Omental fat pad (tissue), 4 donors: Measurements from ENCODE around the gene SAP130. TPM values are rescaled to one million over a fixed set of nuclear protein-coding genes. Genes with fewer than 3 reads are reported as not detected.

Experiments
- ATAC-seq: fragments of 150-250 bp; one replicate; pipeline ENCODE4 v1.9.1; 2016; ENCODE audit warnings: mild to moderate bottlenecking, moderate library complexity; ENCODE audit not compliant: low FRiP score
- DNase-seq: peaks from one replicate; pipeline ENCODE4 v3.0.0-alpha.2; 2019; ENCODE audit warnings: low spot score
- total RNA-seq, 4 donors: library from RNA; depleted of rRNA; stranded (reverse); fragments of >200 nt; gene quantifications; one replicate each; pipeline ENCODE4 v1.1.0, GENCODE V29; 2016
- TF ChIP-seq, protein P1 (sequence below), 3 donors: fragments of 450-650 bp; IDR thresholded peaks; one replicate each; pipeline ENCODE4 v1.5.1; 2016 to 2017; ENCODE audit warnings: antibody characterized with exemption in 3 of 3, mild to moderate bottlenecking in 3 of 3, moderate library complexity in 2 of 3

SAP130 gene
- total RNA-seq, 4 donors from 2014 or later = 5.3 to 14.7 (median 11.6) TPM

- TF ChIP-seq, protein P1, sequence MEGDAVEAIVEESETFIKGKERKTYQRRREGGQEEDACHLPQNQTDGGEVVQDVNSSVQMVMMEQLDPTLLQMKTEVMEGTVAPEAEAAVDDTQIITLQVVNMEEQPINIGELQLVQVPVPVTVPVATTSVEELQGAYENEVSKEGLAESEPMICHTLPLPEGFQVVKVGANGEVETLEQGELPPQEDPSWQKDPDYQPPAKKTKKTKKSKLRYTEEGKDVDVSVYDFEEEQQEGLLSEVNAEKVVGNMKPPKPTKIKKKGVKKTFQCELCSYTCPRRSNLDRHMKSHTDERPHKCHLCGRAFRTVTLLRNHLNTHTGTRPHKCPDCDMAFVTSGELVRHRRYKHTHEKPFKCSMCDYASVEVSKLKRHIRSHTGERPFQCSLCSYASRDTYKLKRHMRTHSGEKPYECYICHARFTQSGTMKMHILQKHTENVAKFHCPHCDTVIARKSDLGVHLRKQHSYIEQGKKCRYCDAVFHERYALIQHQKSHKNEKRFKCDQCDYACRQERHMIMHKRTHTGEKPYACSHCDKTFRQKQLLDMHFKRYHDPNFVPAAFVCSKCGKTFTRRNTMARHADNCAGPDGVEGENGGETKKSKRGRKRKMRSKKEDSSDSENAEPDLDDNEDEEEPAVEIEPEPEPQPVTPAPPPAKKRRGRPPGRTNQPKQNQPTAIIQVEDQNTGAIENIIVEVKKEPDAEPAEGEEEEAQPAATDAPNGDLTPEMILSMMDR (IDR thresholded peaks at IDR 0.05) = no peak
- no peak for ATAC-seq
- no peak for DNase-seq
Measured at GRCh38 chr2:128003463-128003862, 24.4 kb downstream of the SAP130 start.

DNA sequence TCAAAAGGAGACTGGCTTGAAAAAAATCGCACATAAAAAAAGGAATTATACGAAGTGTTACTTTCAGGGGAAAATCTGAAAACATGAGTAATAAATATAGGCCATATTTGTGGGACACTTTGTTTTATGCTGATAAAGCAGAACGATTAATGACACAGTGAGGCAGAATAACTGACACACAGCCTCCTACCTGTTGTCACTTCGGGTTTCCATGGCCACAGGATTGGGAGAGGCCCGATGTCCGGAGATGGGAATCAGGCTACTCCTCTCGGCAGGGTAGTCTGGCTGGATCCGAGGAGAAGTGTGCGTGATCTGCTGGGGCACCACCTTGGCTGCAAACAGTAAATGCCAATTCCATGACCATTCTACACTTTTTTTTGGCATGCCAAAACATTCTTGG, 31.7 kb downstream of the SAP130 start:
- DNase-seq (no peak), ATAC-seq (no peak)
- TF ChIP-seq, protein P1 (IDR thresholded peaks at IDR 0.05) = no peak

DNA sequence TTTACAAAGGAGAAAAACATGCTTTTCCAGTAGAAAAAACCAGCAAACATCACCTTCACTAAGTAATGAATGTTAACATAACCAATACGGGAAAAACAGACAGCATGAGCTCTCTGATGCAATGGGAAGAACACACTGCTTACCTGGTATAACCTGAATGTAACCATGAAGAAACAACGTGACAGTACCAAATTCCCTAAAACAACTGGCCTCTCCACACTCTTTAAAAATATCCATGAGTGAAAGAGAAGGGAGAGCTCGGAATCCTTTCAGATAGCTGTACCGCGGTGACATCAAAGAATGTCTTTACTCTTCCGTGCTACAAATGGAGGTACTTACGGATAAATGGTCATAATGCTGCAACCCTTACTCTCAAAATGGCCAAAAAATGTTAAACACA, 32.1 kb downstream of the SAP130 start:
- TF ChIP-seq, protein P1 (IDR thresholded peaks at IDR 0.05) = no peak
- ATAC-seq = no peak
- DNase-seq = no peak

- ATAC-seq = no peak
- TF ChIP-seq, protein P1 (IDR thresholded peaks at IDR 0.05) = no peak
- no peak for DNase-seq
Measured at GRCh38 chr2:127993659-127994058, 34.2 kb downstream of the SAP130 start.

DNA sequence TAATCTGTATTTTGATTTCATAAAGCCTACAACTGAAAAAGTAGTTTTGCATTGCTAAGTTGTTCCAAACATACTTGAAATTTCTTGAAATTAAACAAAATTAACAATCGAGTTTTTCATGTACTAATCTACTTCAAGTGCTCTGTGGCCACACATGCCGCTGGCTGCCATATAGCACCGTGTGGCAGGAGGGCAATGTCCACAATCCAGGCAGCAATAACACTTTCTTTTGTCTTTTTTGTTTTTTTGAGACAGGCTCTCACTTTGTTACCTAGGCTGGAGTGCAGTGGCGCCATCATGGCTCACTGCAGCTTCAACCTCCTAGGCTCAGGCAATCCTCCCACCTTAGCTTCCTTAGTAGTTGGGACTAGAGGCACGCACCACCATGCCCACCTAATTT, 36.1 kb downstream of the SAP130 start:
- TF ChIP-seq, protein P1 (IDR thresholded peaks at IDR 0.05) = no peak
- ATAC-seq (no peak), DNase-seq (no peak)

DNA sequence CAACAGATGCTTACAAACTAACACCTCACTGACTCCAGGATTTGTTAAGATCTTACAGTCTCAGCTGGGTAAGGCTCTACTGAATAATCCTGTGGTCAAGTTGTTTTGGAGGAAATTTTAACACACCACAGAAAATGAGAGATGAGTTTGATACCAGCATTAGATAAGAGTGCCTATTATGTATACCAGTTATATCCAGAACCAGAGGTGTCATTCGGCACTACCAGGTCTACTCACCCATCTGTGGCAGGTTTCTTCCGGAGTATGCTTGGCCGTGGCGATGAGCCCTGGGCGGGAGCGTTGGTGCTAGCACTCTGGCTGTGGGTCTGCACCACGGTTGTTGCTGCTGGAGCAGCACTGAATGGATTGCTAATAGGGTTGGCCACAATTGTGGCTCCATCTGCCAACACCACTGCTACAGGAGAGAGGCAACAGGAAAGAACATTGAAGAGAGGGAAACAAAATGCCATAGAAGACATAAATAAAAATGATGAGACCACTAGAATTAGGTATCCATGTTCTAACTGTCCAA, 41.2 kb downstream of the SAP130 start:
- ATAC-seq (no peak), DNase-seq (no peak)
- TF ChIP-seq, protein P1 (IDR thresholded peaks at IDR 0.05) = no peak

DNA sequence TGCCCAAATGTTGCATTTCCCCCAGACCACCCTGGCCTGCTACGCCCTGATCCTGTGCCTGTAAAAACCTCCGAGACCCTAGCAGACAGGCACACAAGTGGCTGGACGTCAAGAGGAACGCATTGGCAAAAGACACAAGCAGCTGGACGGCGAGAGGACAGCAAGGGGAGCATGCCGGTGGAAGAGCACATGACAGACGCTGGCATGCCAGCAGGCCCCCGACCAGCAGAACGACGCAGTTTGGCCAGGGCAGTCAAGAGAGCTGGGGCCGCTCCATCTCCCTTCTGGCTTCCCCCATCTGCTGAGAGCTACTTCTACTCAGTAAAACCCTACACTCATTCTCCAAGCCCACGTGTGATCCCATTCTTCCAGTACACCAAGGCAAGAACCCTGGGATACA, 42.1 kb downstream of the SAP130 start:
- ATAC-seq (no peak), DNase-seq (no peak)
- TF ChIP-seq, protein P1 (IDR thresholded peaks at IDR 0.05) = no peak
